Measurements from ENCODE around the gene ST6GAL1.
"Not testable (repeated sequence)": the region's sequence is repeated elsewhere in the genome, so short reads cannot be mapped to it uniquely, and the experiment has no call there.

ST6GAL1 gene

DNA sequence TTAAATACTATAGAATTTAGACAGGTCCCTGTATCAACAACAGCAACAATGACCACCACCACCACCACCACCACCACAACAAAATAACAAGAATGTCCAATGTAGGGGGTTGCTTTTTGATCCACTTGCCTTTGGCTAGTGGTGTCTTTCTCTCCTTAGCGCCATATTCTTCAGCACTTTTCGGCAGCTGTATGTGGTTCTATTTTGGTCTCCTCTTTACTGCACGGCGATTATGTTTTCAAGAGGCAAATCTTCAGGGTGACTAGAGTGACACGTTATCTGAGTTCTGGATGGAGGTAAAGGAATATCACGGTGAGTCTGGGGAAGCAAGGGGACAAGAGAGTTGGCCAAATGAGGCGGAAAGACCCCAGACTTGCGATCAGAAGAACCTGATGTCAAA lies 56.1 kb downstream of the ST6GAL1 start:
- H3K27ac ChIP-seq (ENCODE audit: low read depth, low read length), result no peak overlapping the region
- H3K27me3 ChIP-seq (ENCODE audit: control insufficient read depth, insufficient read depth, low read length), result no peaks in the 10 kb centered on the region
- no peak overlapping the region for H3K4me3 ChIP-seq (ENCODE audit: low read depth, low read length)
- H3K9ac ChIP-seq (ENCODE audit: low read length), result no peak overlapping the region
- H3K9me3 ChIP-seq (ENCODE audit: control insufficient read depth, insufficient read depth, low read depth, low read length), result no peaks in the 10 kb centered on the region
- H3K4me1 ChIP-seq (ENCODE audit: control insufficient read depth, insufficient read depth, low read length), result peaks cover 8% of the 10 kb centered on the region
- H3K36me3 ChIP-seq (ENCODE audit: control insufficient read depth, insufficient read depth, low read length), result peaks cover 65% of the 10 kb centered on the region

DNA sequence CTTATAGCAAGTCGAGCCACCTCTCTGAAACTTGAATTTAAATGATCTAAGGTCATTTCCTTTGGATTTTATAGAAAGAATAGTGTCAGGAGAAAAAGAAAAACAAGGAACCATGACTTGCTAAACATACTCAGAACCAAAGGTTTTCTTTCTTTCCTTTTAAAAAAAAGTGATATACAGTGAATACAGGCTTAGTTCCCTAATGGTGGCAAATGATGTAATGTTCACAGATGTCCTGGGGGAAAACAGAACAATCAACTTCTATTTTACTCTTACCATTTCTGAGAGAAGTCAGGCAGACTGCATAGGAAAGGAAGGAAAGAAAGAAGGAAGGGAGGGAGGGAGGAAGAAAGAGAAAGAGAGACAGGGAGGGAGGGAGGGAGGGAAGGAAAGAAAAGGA lies 56.5 kb downstream of the ST6GAL1 start:
- Histone ChIP-seq H3K9ac (ENCODE audit: low read length) (no peak overlapping the region), H3K9me3 (ENCODE audit: control insufficient read depth, insufficient read depth, low read depth, low read length) (no peaks in the 10 kb centered on the region), H3K27me3 (ENCODE audit: control insufficient read depth, insufficient read depth, low read length) (no peaks in the 10 kb centered on the region), H3K4me3 (ENCODE audit: low read depth, low read length) (no peak overlapping the region), H3K27ac (ENCODE audit: low read depth, low read length) (no peak overlapping the region), H3K36me3 (ENCODE audit: control insufficient read depth, insufficient read depth, low read length) (peaks cover 65% of the 10 kb centered on the region), H3K4me1 (ENCODE audit: control insufficient read depth, insufficient read depth, low read length) (peaks cover 8% of the 10 kb centered on the region)

DNA sequence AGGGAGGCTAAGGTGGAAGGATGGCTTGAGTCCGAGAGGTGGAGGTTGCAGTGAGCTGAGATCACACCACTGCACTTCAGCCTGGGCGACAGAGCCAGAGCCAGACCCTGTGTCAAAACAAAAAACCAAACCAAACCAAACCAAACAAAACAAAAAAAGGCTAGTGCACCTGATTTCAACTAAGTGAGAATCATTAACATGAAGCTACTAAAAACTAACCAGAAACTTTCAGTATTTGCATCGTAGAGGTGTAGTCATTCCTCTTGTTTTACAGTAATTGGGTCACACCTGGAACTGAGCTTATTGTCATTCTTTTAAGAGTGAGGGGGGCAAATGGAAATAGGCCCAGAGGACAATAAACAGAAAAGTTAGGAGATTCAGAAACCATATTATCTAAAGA lies 58.5 kb downstream of the ST6GAL1 start:
- peaks cover 49% of the 10 kb centered on the region for H3K36me3 ChIP-seq (ENCODE audit: control insufficient read depth, insufficient read depth, low read length)
- H3K27ac ChIP-seq (ENCODE audit: low read depth, low read length), result no peak overlapping the region
- no peak overlapping the region for H3K4me3 ChIP-seq (ENCODE audit: low read depth, low read length)
- H3K9me3 ChIP-seq (ENCODE audit: control insufficient read depth, insufficient read depth, low read depth, low read length), result no peaks in the 10 kb centered on the region
- peaks cover 11% of the 10 kb centered on the region for H3K4me1 ChIP-seq (ENCODE audit: control insufficient read depth, insufficient read depth, low read length)
- no peak overlapping the region for H3K9ac ChIP-seq (ENCODE audit: low read length)
- H3K27me3 ChIP-seq (ENCODE audit: control insufficient read depth, insufficient read depth, low read length), result no peaks in the 10 kb centered on the region

DNA sequence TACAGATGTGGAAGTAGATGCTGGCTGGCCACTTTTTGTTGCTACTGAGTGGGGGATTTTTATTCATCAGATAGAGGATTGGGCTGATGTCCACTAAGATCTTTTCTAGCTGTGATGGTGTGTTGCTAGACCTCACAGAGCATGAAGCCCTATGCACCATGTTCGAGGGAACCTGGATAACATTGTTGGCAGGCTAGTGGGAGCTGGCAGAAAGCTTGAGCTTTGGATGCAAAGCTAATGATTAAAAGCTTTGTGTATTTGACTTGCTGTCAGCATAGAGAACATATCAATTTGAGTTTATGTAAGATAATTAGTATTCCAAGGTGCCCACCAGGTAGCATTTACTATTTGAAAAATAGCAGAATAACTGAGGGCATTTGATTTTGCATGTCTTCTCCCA lies 59.1 kb downstream of the ST6GAL1 start:
- Histone ChIP-seq H3K4me1 (ENCODE audit: control insufficient read depth, insufficient read depth, low read length) (peaks cover 12% of the 10 kb centered on the region), H3K9ac (ENCODE audit: low read length) (no peak overlapping the region), H3K27ac (ENCODE audit: low read depth, low read length) (no peak overlapping the region), H3K36me3 (ENCODE audit: control insufficient read depth, insufficient read depth, low read length) (peaks cover 43% of the 10 kb centered on the region), H3K4me3 (ENCODE audit: low read depth, low read length) (no peak overlapping the region), H3K9me3 (ENCODE audit: control insufficient read depth, insufficient read depth, low read depth, low read length) (no peaks in the 10 kb centered on the region), H3K27me3 (ENCODE audit: control insufficient read depth, insufficient read depth, low read length) (no peaks in the 10 kb centered on the region)

DNA sequence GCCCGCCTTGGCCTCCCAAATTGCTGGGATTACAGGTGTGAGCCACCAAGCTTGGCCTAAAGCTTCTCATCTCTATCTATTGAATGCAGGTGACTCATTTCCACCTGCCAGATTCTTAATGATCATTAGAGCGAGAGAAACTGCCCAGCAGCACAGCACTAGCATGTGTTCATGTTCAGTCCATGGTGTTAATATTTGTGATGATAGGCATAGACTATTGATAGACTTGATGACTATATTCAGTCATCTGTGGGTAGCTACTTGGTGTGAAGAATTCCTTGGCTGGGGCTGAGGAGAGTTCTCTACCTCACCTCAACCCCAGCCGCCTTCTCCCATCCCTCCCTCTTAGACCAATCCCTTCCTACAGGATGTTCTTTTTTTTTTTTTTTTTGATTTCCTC lies 60.0 kb downstream of the ST6GAL1 start:
- no peaks in the 10 kb centered on the region for H3K27me3 ChIP-seq (ENCODE audit: control insufficient read depth, insufficient read depth, low read length)
- peaks cover 12% of the 10 kb centered on the region for H3K4me1 ChIP-seq (ENCODE audit: control insufficient read depth, insufficient read depth, low read length)
- no peaks in the 10 kb centered on the region for H3K9me3 ChIP-seq (ENCODE audit: control insufficient read depth, insufficient read depth, low read depth, low read length)
- peaks cover 42% of the 10 kb centered on the region for H3K36me3 ChIP-seq (ENCODE audit: control insufficient read depth, insufficient read depth, low read length)
- H3K27ac ChIP-seq (ENCODE audit: low read depth, low read length), result no peak overlapping the region
- H3K9ac ChIP-seq (ENCODE audit: low read length), result no peak overlapping the region
- H3K4me3 ChIP-seq (ENCODE audit: low read depth, low read length), result no peak overlapping the region

DNA sequence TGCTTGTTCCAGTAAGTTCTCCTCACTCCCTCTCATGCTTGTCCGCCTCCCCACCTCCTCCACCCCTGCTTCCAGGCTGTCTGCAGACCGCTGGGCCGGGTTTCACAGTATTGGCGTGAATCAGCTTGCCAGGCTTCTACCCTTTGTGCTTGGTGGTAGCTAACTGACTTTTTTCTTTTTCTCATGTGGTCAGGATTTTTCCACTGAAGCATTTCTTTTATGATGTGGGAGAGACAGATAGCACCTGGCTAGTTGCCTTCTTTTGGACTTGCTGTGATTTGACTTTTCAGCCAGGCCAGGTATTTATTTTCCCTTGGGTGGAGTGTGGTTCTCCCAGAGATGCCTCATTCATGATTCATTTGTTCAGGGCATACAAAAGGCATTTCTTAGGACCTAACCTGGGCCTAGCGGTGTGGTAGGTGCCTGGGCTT lies 60.6 kb downstream of the ST6GAL1 start:
- Histone ChIP-seq H3K4me3 (ENCODE audit: low read depth, low read length) (no peak overlapping the region), H3K9ac (ENCODE audit: low read length) (no peak overlapping the region), H3K36me3 (ENCODE audit: control insufficient read depth, insufficient read depth, low read length) (peaks cover 39% of the 10 kb centered on the region), H3K4me1 (ENCODE audit: control insufficient read depth, insufficient read depth, low read length) (peaks cover 12% of the 10 kb centered on the region), H3K9me3 (ENCODE audit: control insufficient read depth, insufficient read depth, low read depth, low read length) (no peaks in the 10 kb centered on the region), H3K27ac (ENCODE audit: low read depth, low read length) (no peak overlapping the region), H3K27me3 (ENCODE audit: control insufficient read depth, insufficient read depth, low read length) (no peaks in the 10 kb centered on the region)

DNA sequence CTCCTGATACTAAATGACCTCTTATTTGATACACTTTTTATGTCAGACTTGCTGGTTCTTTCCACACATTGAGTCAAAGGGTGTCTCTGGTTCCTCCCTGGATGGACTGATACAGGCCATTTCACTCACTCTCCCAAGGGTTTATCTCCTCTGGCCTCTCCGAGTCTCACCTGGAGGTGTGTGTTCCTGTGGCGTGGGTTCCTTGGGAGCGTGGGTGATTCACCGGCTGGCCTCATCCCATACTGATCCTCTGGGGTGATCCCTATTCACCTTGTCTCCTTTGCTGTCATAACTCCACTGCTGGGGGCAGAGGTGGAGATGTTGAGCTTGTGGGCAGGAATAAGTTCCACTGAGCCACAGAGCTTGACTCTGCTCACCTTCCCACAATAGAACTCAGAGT lies 61.1 kb downstream of the ST6GAL1 start:
- H3K4me3 ChIP-seq (ENCODE audit: low read depth, low read length), result no peak overlapping the region
- H3K36me3 ChIP-seq (ENCODE audit: control insufficient read depth, insufficient read depth, low read length), result peaks cover 33% of the 10 kb centered on the region
- peaks cover 12% of the 10 kb centered on the region for H3K4me1 ChIP-seq (ENCODE audit: control insufficient read depth, insufficient read depth, low read length)
- H3K9me3 ChIP-seq (ENCODE audit: control insufficient read depth, insufficient read depth, low read depth, low read length), result no peaks in the 10 kb centered on the region
- no peak overlapping the region for H3K27ac ChIP-seq (ENCODE audit: low read depth, low read length)
- no peaks in the 10 kb centered on the region for H3K27me3 ChIP-seq (ENCODE audit: control insufficient read depth, insufficient read depth, low read length)
- no peak overlapping the region for H3K9ac ChIP-seq (ENCODE audit: low read length)

DNA sequence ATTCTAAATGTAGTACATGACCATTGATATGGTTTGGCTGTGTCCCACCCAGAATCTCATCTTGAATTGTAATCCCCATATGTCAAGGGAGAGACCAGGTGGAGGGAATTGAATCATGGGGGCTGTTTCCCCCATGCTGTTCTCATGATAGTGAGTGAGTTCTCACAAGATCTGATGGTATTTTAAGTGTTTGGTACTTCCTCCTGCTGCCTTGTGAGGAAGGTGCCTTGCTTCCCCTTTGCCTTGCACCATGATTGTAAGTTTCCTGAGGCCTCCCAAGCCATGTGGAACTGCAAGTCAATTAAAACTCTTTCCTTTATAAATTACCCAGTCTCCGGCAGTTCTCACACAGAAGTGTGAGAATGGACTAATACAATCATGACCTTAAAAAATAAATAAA lies 61.8 kb downstream of the ST6GAL1 start:
- not testable (repeated sequence) for H3K27me3 ChIP-seq (ENCODE audit: control insufficient read depth, insufficient read depth, low read length); H3K9ac ChIP-seq (ENCODE audit: low read length); H3K27ac ChIP-seq (ENCODE audit: low read depth, low read length); H3K9me3 ChIP-seq (ENCODE audit: control insufficient read depth, insufficient read depth, low read depth, low read length); H3K4me3 ChIP-seq (ENCODE audit: low read depth, low read length)
- peaks cover 12% of the 10 kb centered on the region for H3K4me1 ChIP-seq (ENCODE audit: control insufficient read depth, insufficient read depth, low read length)
- H3K36me3 ChIP-seq (ENCODE audit: control insufficient read depth, insufficient read depth, low read length), result peaks cover 31% of the 10 kb centered on the region

DNA sequence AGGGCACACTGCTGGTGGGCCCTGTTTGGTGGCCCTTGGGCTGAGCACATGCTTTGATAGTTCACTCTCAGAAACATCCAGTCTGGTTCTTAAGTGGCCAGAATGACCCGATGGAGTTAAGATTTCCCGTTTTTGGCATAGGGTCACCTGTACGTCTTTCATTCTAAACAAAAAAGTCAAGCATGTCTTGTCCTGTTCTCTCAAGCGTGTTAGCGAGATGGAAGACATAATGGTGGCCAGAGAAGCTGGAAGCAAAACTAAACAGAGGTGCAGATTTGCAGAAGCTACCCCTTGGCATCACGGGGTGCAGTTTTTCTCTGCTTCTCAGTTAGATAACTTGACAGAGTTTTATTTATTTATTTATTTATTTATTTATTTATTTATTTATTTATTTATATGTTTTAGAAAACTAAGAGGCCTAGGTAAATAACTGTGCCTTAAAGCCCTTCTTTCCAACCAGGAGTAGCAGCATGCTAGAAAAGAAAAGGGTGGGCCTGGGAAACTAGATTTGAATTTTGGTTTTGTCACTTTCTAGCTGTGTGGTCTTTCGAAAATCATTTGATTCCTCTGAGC lies 63.0 kb downstream of the ST6GAL1 start:
- no peak overlapping the region for H3K27ac ChIP-seq (ENCODE audit: low read depth, low read length)
- H3K36me3 ChIP-seq (ENCODE audit: control insufficient read depth, insufficient read depth, low read length), result peaks cover 25% of the 10 kb centered on the region; the same call in 1 of the 2 replicates
- H3K9me3 ChIP-seq (ENCODE audit: control insufficient read depth, insufficient read depth, low read depth, low read length), result no peaks in the 10 kb centered on the region
- H3K9ac ChIP-seq (ENCODE audit: low read length), result no peak overlapping the region
- H3K4me1 ChIP-seq (ENCODE audit: control insufficient read depth, insufficient read depth, low read length), result peaks cover 20% of the 10 kb centered on the region
- H3K4me3 ChIP-seq (ENCODE audit: low read depth, low read length), result no peak overlapping the region
- H3K27me3 ChIP-seq (ENCODE audit: control insufficient read depth, insufficient read depth, low read length), result no peaks in the 10 kb centered on the region

DNA sequence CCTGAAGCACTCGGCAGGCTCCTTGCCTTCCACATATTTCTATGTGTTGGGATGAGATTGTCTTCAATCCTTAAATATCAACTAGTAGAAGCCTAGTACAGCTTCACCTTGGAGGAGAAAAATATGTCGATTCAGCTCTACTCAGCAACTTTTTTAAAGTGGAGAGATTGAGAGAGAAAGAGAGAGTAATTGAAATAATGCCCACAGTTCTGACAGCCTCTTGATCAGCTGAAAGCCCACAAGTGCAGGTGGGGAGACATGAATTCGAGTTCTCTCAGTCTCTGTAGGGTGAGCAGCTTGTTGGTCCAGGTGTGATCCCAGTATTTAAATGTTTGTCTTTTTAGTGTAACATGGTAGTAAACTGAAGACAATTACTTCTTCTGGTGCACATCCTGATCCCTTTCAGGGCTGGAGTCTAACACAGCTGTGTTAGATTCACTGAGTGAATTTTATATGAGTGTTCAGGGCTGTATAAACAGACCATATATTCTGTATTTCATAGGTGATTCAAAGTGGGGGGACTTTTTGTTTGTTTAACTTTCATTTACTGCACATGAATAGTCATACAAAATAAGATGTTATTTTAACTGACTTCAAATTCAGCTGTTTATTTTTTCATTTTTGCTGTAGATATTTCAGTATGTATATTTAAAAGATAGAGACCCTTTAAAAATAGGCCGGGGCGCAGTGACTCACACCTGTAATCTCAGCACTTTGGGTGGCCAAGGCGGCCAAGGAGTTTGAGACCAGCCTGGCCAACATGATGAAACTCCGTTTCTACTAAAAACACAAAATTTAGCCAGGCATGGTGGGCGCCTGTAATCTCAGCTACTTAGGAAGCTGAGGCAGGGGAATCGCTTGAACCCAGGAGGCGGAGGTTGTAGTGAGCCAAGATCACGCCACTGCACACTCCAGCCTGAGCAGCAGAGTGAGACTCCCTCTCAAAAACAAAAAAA lies 64.0 kb downstream of the ST6GAL1 start:
- Histone ChIP-seq H3K27ac (ENCODE audit: low read depth, low read length) (no peak overlapping the region; the same call in 1 of the 2 replicates), H3K36me3 (ENCODE audit: control insufficient read depth, insufficient read depth, low read length) (peaks cover 21% of the 10 kb centered on the region; the same call in 1 of the 2 replicates), H3K4me1 (ENCODE audit: control insufficient read depth, insufficient read depth, low read length) (peaks cover 25% of the 10 kb centered on the region), H3K9ac (ENCODE audit: low read length) (no peak overlapping the region), H3K27me3 (ENCODE audit: control insufficient read depth, insufficient read depth, low read length) (no peaks in the 10 kb centered on the region), H3K9me3 (ENCODE audit: control insufficient read depth, insufficient read depth, low read depth, low read length) (no peaks in the 10 kb centered on the region), H3K4me3 (ENCODE audit: low read depth, low read length) (no peak overlapping the region)

DNA sequence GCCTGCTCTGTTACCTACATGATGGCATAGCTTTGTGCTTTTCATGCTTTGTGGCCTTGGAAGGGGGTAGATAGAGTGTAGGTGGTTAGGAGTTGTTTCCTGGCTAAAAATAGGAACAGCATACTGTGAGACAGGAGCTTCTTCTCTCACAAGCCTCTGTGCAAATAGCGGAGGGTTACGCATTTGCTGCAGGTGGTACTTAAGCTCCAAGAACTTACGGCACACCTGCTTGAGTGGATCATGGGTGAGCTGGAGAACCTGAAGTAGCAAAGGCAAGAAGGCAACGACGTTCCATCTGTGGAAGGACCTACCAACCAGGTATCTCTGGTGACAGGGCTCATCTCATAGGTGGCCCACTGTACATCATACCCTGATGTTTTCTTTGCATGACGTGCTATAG lies 66.0 kb downstream of the ST6GAL1 start:
- H3K9me3 ChIP-seq (ENCODE audit: control insufficient read depth, insufficient read depth, low read depth, low read length), result no peaks in the 10 kb centered on the region
- peaks cover 12% of the 10 kb centered on the region; the same call in 1 of the 2 replicates for H3K36me3 ChIP-seq (ENCODE audit: control insufficient read depth, insufficient read depth, low read length)
- no peak overlapping the region for H3K27ac ChIP-seq (ENCODE audit: low read depth, low read length)
- H3K4me3 ChIP-seq (ENCODE audit: low read depth, low read length), result no peak overlapping the region
- H3K4me1 ChIP-seq (ENCODE audit: control insufficient read depth, insufficient read depth, low read length), result peaks cover 31% of the 10 kb centered on the region
- H3K27me3 ChIP-seq (ENCODE audit: control insufficient read depth, insufficient read depth, low read length), result no peaks in the 10 kb centered on the region
- H3K9ac ChIP-seq (ENCODE audit: low read length), result no peak overlapping the region

All from HUES6 (cell line).